ENCODE data around the gene TGM6. TPM values are rescaled to one million over a fixed set of nuclear protein-coding genes. Genes with fewer than 3 reads are reported as not detected.
"Not testable (repeated sequence)": the region's sequence is repeated elsewhere in the genome, so short reads cannot be mapped to it uniquely, and the experiment has no call there.

TGM6 gene
- total RNA-seq, 1 donor from 2014 or later: not detected

DNA sequence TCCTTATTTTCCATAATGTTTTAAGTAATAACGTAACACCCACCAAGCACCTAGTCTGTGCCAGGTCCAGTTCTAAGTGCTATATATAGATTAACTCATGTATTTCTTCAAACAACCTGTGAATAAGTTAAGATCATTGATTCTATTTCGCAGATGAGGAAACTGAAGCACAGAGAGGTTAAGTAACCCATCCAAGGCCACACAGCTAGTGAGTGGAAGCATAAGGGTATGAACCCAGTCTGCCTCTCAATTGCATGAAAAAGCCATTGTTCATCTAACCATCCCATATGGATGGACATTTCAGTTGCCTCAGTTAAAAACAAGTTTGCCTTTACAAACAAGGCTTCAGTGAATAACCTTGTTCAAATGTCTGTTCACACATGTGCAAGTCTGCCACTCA lies 20.8 kb downstream of the TGM6 start:
- Histone ChIP-seq H3K4me3 (no peak overlapping the region), H3K4me1 (no peaks in the 10 kb centered on the region), H3K9me3 (replicated peaks) (peaks cover 26% of the 10 kb centered on the region), H3K27ac (replicated peaks) (no peak overlapping the region), H3K27me3 (ENCODE audit: low read depth) (peaks cover 36% of the 10 kb centered on the region), H3K36me3 (no peaks in the 10 kb centered on the region)
- DNase-seq: no peak
- intact Hi-C loops (cut with micrococcal nuclease): no loop called here
- TF ChIP-seq, protein P1, sequence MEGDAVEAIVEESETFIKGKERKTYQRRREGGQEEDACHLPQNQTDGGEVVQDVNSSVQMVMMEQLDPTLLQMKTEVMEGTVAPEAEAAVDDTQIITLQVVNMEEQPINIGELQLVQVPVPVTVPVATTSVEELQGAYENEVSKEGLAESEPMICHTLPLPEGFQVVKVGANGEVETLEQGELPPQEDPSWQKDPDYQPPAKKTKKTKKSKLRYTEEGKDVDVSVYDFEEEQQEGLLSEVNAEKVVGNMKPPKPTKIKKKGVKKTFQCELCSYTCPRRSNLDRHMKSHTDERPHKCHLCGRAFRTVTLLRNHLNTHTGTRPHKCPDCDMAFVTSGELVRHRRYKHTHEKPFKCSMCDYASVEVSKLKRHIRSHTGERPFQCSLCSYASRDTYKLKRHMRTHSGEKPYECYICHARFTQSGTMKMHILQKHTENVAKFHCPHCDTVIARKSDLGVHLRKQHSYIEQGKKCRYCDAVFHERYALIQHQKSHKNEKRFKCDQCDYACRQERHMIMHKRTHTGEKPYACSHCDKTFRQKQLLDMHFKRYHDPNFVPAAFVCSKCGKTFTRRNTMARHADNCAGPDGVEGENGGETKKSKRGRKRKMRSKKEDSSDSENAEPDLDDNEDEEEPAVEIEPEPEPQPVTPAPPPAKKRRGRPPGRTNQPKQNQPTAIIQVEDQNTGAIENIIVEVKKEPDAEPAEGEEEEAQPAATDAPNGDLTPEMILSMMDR (IDR thresholded peaks at IDR 0.05; ENCODE audit: borderline replicate concordance): no peak

DNA sequence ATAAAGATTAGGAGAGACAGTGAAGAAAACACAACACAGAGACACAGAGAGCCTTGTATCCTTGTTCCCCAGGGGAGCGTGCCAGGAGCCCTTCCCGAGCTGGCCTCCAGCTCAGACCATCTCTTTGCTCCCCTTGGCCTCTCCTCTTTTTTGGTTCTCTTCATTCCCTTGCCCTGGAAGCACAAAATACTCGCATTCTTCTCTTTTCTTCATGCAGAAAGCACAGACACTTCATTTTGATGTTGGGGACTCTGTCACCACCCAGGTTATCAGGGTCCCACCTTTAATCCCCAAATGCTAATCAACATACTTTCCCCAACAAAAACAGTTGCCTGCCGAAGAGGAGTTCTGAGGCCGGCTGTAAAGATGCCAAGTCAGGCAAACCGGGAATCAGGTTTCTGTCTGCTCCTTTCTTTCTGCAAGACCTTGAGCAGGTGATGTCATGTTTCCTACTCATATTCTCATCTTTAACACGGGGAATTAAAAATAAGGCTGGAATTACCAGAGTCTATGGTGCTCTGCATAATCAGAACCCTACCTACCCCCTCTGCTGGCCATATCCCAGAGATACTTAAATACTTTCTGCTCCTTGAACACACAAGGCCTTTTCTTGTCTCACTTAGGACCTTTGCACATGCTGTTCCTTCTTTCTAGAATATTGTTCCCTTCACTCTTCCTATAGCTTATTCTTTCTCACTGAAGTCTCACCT lies 21.7 kb downstream of the TGM6 start:
- Histone ChIP-seq H3K27ac (replicated peaks) (no peak overlapping the region), H3K36me3 (no peaks in the 10 kb centered on the region), H3K4me3 (no peak overlapping the region), H3K4me1 (no peaks in the 10 kb centered on the region), H3K27me3 (ENCODE audit: low read depth) (peaks cover 31% of the 10 kb centered on the region), H3K9me3 (replicated peaks) (peaks cover 26% of the 10 kb centered on the region)
- TF ChIP-seq, protein P1 (IDR thresholded peaks at IDR 0.05; ENCODE audit: borderline replicate concordance): no peak
- intact Hi-C loops (cut with micrococcal nuclease): no loop called here
- no peak for DNase-seq

DNA sequence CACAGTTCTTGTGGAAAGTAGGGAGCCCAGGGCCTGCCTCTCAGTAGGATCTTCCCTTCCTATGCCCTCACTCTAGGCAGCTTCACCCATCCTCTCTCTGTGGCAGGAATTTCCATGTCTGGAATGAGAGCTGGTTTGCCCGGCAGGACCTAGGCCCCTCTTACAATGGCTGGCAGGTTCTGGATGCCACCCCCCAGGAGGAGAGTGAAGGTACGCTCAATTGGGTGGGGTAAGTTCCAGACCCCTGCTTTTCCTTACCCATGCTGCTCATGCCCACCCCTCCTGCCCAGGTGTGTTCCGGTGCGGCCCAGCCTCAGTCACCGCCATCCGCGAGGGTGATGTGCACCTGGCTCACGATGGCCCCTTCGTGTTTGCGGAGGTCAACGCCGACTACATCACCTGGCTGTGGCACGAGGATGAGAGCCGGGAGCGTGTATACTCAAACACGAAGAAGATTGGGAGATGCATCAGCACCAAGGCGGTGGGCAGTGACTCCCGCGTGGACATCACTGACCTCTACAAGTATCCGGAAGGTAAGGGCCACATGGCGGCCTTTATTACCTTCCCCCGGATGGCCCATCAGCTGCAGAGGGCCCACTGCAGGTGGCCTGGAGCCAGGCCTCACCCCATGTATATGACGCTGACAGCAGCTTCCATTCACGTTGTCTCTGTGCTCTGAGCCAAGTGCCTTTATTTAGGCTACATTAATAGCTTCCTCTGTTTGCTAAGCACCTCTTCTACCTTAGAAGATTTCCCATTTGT lies 22.8 kb downstream of the TGM6 start:
- Histone ChIP-seq H3K4me1 (no peaks in the 10 kb centered on the region), H3K9me3 (replicated peaks) (peaks cover 19% of the 10 kb centered on the region), H3K27ac (replicated peaks) (no peak overlapping the region), H3K27me3 (ENCODE audit: low read depth) (peaks cover 37% of the 10 kb centered on the region), H3K4me3 (no peak overlapping the region), H3K36me3 (no peaks in the 10 kb centered on the region)
- no peak for DNase-seq
- TF ChIP-seq, protein P1 (IDR thresholded peaks at IDR 0.05; ENCODE audit: borderline replicate concordance): no peak
- intact Hi-C loops (cut with micrococcal nuclease): no loop called here

DNA sequence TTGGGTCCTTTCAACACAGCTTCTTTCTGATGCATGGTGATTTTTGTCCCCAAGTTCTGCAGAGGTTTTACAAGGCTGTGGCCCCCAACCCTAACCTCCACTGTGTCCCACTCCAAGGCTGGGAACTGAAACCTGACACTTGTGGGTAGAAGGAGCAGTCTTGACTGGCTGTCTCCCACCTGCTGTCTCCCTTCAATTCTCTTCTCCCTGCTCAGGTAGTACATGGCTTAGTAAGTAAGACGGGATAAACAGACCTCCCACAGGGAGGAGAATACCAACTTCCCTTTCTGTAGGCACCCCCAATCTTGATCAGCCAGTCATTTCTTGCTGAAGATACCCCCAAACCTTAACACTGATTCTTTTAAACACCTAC lies 25.0 kb downstream of the TGM6 start:
- Histone ChIP-seq H3K9me3 (replicated peaks) (peaks cover 19% of the 10 kb centered on the region), H3K36me3 (no peaks in the 10 kb centered on the region)
- intact Hi-C loops (cut with micrococcal nuclease): no loop called here

DNA sequence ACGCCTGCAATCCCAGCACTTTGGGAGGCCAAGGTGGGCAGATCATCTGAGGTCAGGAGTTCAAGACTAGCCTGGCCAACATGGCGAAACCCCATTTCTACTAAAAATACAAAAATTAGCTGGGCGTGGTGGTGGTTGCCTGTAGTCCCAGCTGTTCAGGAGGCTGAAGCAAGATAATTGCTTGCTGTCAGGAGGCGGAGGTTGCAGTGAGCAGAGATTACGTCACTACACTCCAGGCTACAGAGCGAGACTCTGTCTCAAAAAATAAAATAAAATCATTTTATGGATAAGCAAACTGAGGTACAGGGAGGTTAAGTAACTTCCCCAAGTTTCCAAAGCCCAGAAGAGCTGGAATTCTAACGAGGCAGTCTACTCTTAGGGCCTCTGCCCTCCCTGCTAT lies 26.7 kb downstream of the TGM6 start:
- DNase-seq: not testable (repeated sequence)

More for the DNA sequence above, 25.0 kb downstream of the TGM6 start:
- no peak for DNase-seq
- H3K27me3 ChIP-seq (ENCODE audit: low read depth): peaks cover 52% of the 10 kb centered on the region
- no peak overlapping the region for H3K4me3 ChIP-seq
- TF ChIP-seq, protein P1 (IDR thresholded peaks at IDR 0.05; ENCODE audit: borderline replicate concordance): no peak
- H3K4me1 ChIP-seq: no peaks in the 10 kb centered on the region
- no peak overlapping the region for H3K27ac ChIP-seq (replicated peaks)

DNA sequence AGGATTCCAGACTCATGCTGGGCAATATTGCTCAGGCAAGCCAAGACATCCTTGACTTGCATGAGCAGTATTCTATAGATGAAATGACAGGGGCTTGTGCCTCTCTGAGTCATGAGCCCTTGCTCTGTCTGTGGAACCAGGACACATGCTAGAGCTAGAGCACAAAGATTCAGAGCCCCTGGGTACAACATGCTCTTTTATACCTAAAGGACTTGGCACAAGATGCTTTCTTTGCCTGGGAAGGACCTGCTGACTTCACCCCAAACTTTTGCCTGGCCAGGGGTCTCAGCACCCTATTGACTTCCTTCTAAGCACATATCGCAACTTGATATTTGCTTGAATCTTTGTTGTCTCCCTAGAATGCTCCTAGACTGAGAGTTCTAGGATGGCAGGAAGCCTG lies 27.4 kb downstream of the TGM6 start:
- H3K27ac ChIP-seq (replicated peaks): no peak overlapping the region
- H3K36me3 ChIP-seq: no peaks in the 10 kb centered on the region
- H3K9me3 ChIP-seq (replicated peaks): peaks cover 19% of the 10 kb centered on the region
- TF ChIP-seq, protein P1 (IDR thresholded peaks at IDR 0.05; ENCODE audit: borderline replicate concordance): no peak
- no peak for DNase-seq
- no peaks in the 10 kb centered on the region for H3K4me1 ChIP-seq
- no peak overlapping the region for H3K4me3 ChIP-seq
- H3K27me3 ChIP-seq (ENCODE audit: low read depth): peaks cover 59% of the 10 kb centered on the region
- intact Hi-C loops (cut with micrococcal nuclease): no loop called here

More for the DNA sequence above, 26.7 kb downstream of the TGM6 start:
- Histone ChIP-seq H3K9me3 (replicated peaks) (peaks cover 19% of the 10 kb centered on the region), H3K27me3 (ENCODE audit: low read depth) (peaks cover 59% of the 10 kb centered on the region)
- H3K36me3 ChIP-seq; H3K4me1 ChIP-seq; H3K27ac ChIP-seq (replicated peaks); intact Hi-C loops (cut with micrococcal nuclease); H3K4me3 ChIP-seq: not testable (repeated sequence)
